ENCODE measurements around the gene CDCP2.

CDCP2 gene

DNA sequence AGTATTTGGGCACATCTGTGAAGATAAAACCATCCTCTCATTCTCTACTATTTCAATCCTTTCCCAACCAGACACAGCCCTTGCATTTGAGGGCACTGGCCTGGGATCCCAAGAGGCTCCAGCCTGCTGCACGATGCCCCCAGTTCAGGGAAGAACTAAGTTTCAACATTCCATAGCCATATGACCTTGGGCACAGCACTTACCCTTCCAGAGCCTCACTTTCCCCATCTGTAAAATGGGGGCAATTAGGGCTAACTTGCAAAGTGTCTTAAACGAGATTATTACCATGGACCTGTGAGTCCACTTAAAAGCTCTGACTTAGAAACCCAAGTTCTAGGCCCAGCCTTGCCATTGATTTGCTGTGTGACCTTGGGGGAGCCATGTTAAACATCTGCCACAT, 22.9 kb downstream of the CDCP2 start:
- Histone ChIP-seq H3K27me3 (no peaks in the 10 kb centered on the region), H3K36me3 (no peaks in the 10 kb centered on the region), H3K4me3 (ENCODE audit: low read depth, low read length) (no peak overlapping the region), H3K4me1 (no peaks in the 10 kb centered on the region), H3K9me3 (no peaks in the 10 kb centered on the region)
- no peak for DNase-seq
- TF ChIP-seq, protein P1, sequence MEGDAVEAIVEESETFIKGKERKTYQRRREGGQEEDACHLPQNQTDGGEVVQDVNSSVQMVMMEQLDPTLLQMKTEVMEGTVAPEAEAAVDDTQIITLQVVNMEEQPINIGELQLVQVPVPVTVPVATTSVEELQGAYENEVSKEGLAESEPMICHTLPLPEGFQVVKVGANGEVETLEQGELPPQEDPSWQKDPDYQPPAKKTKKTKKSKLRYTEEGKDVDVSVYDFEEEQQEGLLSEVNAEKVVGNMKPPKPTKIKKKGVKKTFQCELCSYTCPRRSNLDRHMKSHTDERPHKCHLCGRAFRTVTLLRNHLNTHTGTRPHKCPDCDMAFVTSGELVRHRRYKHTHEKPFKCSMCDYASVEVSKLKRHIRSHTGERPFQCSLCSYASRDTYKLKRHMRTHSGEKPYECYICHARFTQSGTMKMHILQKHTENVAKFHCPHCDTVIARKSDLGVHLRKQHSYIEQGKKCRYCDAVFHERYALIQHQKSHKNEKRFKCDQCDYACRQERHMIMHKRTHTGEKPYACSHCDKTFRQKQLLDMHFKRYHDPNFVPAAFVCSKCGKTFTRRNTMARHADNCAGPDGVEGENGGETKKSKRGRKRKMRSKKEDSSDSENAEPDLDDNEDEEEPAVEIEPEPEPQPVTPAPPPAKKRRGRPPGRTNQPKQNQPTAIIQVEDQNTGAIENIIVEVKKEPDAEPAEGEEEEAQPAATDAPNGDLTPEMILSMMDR (IDR thresholded peaks at IDR 0.05; ENCODE audit: low read depth, low read length): no peak

DNA sequence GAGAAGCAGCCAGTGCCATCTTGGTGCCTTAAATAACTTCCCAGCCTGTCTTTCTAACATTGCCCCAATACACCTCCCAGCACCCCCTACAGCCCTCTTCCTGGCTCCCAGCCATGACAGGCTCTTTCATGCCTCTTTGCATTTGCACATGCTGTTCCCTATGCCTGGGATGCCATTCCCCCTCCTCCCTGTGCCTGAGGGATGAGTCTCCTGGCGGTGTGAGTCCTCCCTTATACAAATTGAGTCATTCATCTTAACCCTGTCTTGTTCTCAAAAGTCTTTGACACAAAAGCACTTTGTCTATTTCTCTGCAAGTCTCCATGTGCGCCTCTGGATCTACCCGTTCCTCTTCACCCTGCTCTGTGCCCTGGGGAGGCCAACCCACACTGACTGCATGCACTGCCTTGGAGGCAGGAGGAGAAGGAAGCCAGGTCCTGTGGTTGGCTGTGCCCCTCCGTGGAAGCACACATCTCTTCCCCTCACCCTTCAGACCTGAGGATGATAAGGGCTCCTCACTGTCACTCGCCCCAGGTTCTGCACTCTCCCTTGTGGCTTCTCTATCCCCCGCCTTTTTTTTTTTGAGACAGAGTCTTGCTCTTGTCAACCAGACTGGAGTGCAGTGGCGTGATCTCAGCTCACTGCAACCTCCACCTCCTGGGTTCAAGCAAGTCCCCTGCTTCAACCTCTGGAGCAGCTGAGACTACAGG, 25.1 kb downstream of the CDCP2 start:
- no peak overlapping the region for H3K4me3 ChIP-seq (ENCODE audit: low read depth, low read length)
- H3K27me3 ChIP-seq: no peaks in the 10 kb centered on the region
- no peaks in the 10 kb centered on the region for H3K4me1 ChIP-seq
- H3K9me3 ChIP-seq: no peaks in the 10 kb centered on the region
- DNase-seq: no peak
- no peaks in the 10 kb centered on the region for H3K36me3 ChIP-seq
- TF ChIP-seq, protein P1 (IDR thresholded peaks at IDR 0.05; ENCODE audit: low read depth, low read length): no peak

GRCh38 chr1:54126271-54126815, 26.5 kb downstream of the CDCP2 start:
- Histone ChIP-seq H3K4me1 (no peaks in the 10 kb centered on the region), H3K4me3 (ENCODE audit: low read depth, low read length) (no peak overlapping the region), H3K9me3 (no peaks in the 10 kb centered on the region), H3K36me3 (no peaks in the 10 kb centered on the region), H3K27me3 (no peaks in the 10 kb centered on the region)
- TF ChIP-seq, protein P1 (IDR thresholded peaks at IDR 0.05; ENCODE audit: low read depth, low read length): no peak
- DNase-seq: no peak

DNA sequence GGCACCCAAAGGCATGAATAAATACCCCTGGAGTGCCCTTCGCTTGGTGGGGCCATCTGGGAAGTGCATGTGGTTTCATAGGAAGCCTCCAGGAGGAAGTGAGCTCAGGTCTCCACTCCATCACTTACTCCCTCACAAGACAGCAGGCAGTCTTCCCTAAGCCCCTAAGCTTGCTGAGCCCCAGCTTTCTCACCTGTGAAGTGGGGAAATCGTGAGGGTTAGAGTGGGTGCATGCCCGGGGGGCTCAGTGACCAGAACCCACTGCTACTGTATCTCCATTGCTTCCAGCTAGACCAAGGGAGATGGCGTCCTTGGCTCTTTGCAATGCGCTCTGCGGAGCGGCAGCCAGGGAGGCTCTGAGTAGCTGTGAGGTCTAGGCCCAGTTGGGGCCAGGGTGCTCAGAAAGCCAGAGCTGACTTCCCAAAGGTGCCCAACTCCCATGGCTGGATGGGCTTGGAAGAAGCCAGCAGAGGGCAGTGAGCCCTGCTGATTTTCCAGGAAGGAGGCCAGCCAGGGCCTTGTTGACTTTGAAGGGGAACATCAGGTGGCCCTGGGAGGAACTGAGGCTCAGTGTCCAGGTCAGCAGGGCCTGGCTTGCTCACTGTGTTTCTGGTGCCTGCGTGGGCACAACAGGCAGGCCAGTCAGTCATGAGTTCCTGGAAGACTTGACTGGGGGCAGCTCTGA, 27.3 kb downstream of the CDCP2 start:
- TF ChIP-seq, protein P1 (IDR thresholded peaks at IDR 0.05; ENCODE audit: low read depth, low read length): peak; percentile 10; the same call in 1 of the 2 replicates
- H3K27me3 ChIP-seq: no peaks in the 10 kb centered on the region
- no peak overlapping the region for H3K4me3 ChIP-seq (ENCODE audit: low read depth, low read length)
- no peak for DNase-seq
- no peaks in the 10 kb centered on the region for H3K4me1 ChIP-seq
- H3K36me3 ChIP-seq: no peaks in the 10 kb centered on the region
- no peaks in the 10 kb centered on the region for H3K9me3 ChIP-seq

- no peaks in the 10 kb centered on the region for H3K4me1 ChIP-seq
- TF ChIP-seq, protein P1 (IDR thresholded peaks at IDR 0.05; ENCODE audit: low read depth, low read length): no peak
- H3K4me3 ChIP-seq (ENCODE audit: low read depth, low read length): no peak overlapping the region
- H3K9me3 ChIP-seq: no peaks in the 10 kb centered on the region
- DNase-seq: no peak
- no peaks in the 10 kb centered on the region for H3K36me3 ChIP-seq
- H3K27me3 ChIP-seq: no peaks in the 10 kb centered on the region
These were observed 27.9 kb downstream of the CDCP2 start for GRCh38 chr1:54124906-54125305.

GRCh38 chr1:54124472-54124871, 28.3 kb downstream of the CDCP2 start:
- TF ChIP-seq, protein P1 (IDR thresholded peaks at IDR 0.05; ENCODE audit: low read depth, low read length): no peak
- H3K27me3 ChIP-seq: no peaks in the 10 kb centered on the region
- H3K36me3 ChIP-seq: no peaks in the 10 kb centered on the region
- no peak for DNase-seq
- H3K4me1 ChIP-seq: no peaks in the 10 kb centered on the region
- H3K4me3 ChIP-seq (ENCODE audit: low read depth, low read length): no peak overlapping the region
- H3K9me3 ChIP-seq: no peaks in the 10 kb centered on the region
